Mesothelial cell of epicardium (in vitro differentiated cells): ENCODE results near the gene GNS. TPM values are rescaled to one million over a fixed set of nuclear protein-coding genes. Genes with fewer than 3 reads are reported as not detected.

Experiments
- DNase-seq, 2 experiments: peaks; one replicate each; pipeline ENCODE4 v3.0.0; 2021; ENCODE audit warnings: low spot score in 2 of 2; ENCODE audit not compliant: unreplicated experiment in 2 of 2
- H3K27ac Mint-ChIP-seq: 2 replicates; pipeline ENCODE4 v1.8.0; 2021; ENCODE audit warnings: mixed read lengths
- H3K27me3 Mint-ChIP-seq: 2 replicates; pipeline ENCODE4 v1.8.0; 2021; ENCODE audit warnings: low read depth, mixed read lengths
- H3K36me3 Mint-ChIP-seq: 2 replicates; pipeline ENCODE4 v1.8.0; 2021; ENCODE audit warnings: mixed read lengths
- H3K4me1 Mint-ChIP-seq: 2 replicates; pipeline ENCODE4 v1.8.0; 2021; ENCODE audit warnings: mixed read lengths
- H3K4me3 Mint-ChIP-seq: 2 replicates; pipeline ENCODE4 v1.8.0; 2021; ENCODE audit warnings: mild to moderate bottlenecking, moderate library complexity, mixed read lengths
- H3K9me3 Mint-ChIP-seq: 2 replicates; pipeline ENCODE4 v1.8.0; 2021; ENCODE audit warnings: mixed read lengths
- CTCF ChIP-seq: fragments of 200-600 bp; sonication (generic); IDR thresholded peaks from one replicate; pipeline ENCODE4 v1.5.0; 2021; ENCODE audit warnings: antibody characterized with exemption; ENCODE audit not compliant: unreplicated experiment
- total RNA-seq: library from RNA; stranded (reverse); gene quantifications from 3 replicates; pipeline ENCODE4 v1.2.1, GENCODE V29; 2021

Gene GNS
- total RNA-seq, 1 donor from 2014 or later: 67.4 TPM

DNA sequence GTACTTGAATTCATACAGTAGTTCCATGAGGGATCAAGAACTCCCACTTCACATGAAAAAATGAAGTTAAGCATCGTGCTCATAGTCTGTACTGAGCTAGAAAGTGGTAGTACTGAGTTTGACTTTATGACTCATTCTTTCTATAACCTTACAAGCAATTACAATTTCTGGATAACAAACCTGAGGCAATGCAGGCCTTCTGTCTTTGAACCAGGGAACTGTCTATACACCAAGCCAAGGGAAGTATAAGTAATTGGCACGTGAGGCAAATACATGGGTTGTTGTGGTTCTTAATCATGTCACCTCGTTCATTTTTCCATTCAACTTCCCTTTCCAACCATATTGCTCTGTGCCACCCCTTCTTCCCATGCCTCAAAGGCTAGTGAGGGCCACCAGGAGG lies 16.8 kb downstream of the GNS start:
- TF ChIP-seq CTCF: no peak
- Mint-ChIP-seq H3K27ac (no peak overlapping the region), H3K4me1 (peaks cover 7% of the 10 kb centered on the region), H3K36me3 (peaks cover 60% of the 10 kb centered on the region), H3K4me3 (no peak overlapping the region), H3K9me3 (no peaks in the 10 kb centered on the region), H3K27me3 (no peaks in the 10 kb centered on the region)
- DNase-seq: no peak

- no peaks in the 10 kb centered on the region for H3K9me3 Mint-ChIP-seq
These were observed 18.6 kb downstream of the GNS start for GRCh38 chr12:64740646-64741045.

DNA sequence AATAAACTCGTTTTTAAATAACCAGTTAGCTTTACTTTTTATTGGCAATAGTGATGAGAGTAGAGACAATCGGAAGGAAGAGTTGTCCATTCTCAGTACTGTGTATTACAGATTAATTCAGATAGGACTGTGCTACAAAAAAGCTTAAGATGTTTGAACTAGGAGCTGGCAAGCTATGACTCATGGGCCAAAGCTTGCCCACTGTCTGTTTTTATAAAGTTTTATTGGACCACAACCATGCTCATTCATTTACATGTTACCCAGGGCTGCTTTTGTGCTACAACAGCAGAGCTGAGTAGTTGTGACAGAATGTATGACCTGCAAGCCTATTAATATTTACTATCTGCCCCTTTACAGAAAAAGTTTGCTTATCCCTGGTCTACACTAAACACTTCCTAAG lies 19.4 kb downstream of the GNS start:
- TF ChIP-seq CTCF: no peak
- Mint-ChIP-seq H3K4me1 (peaks cover 5% of the 10 kb centered on the region), H3K27me3 (no peaks in the 10 kb centered on the region), H3K27ac (no peak overlapping the region), H3K9me3 (no peaks in the 10 kb centered on the region), H3K4me3 (no peak overlapping the region), H3K36me3 (peaks cover 66% of the 10 kb centered on the region)
- DNase-seq: no peak

More at GRCh38 chr12:64740646-64741045, 18.6 kb downstream of the GNS start:
- no peak for DNase-seq
- no peaks in the 10 kb centered on the region for H3K27me3 Mint-ChIP-seq
- peaks cover 7% of the 10 kb centered on the region for H3K4me1 Mint-ChIP-seq
- TF ChIP-seq CTCF: no peak
- peaks cover 66% of the 10 kb centered on the region for H3K36me3 Mint-ChIP-seq
- H3K4me3 Mint-ChIP-seq: no peak overlapping the region
- no peak overlapping the region for H3K27ac Mint-ChIP-seq

GRCh38 chr12:64737539-64737938 lies 21.7 kb downstream of the GNS start:
- TF ChIP-seq CTCF: no peak
- Mint-ChIP-seq H3K4me3 (no peak overlapping the region), H3K9me3 (no peaks in the 10 kb centered on the region), H3K36me3 (peaks cover 68% of the 10 kb centered on the region), H3K27me3 (no peaks in the 10 kb centered on the region), H3K27ac (no peak overlapping the region), H3K4me1 (no peaks in the 10 kb centered on the region)
- no peak for DNase-seq

DNA sequence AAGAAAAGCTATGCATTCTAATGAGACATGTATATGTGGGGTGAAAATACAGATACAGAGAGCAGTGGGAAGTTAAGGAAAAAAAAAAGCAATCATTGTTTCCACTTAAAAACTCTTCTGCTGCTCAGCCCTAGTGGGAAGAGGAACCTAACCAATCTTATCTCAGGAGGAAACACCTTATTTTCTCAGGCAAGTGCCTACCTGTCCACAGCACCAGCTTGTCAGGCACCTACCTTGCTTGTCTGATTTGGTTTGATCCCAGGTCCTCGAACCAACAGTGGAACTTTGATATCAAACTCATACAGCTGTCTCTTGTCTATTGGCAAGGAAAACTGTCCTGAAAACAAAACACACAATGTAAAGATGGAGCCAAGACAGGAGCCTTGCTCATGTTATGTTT lies 22.4 kb downstream of the GNS start:
- TF ChIP-seq CTCF: no peak
- no peaks in the 10 kb centered on the region for H3K27me3 Mint-ChIP-seq
- DNase-seq: no peak
- peaks cover 65% of the 10 kb centered on the region for H3K36me3 Mint-ChIP-seq
- H3K9me3 Mint-ChIP-seq: no peaks in the 10 kb centered on the region
- no peak overlapping the region for H3K27ac Mint-ChIP-seq
- no peaks in the 10 kb centered on the region for H3K4me1 Mint-ChIP-seq
- no peak overlapping the region for H3K4me3 Mint-ChIP-seq

DNA sequence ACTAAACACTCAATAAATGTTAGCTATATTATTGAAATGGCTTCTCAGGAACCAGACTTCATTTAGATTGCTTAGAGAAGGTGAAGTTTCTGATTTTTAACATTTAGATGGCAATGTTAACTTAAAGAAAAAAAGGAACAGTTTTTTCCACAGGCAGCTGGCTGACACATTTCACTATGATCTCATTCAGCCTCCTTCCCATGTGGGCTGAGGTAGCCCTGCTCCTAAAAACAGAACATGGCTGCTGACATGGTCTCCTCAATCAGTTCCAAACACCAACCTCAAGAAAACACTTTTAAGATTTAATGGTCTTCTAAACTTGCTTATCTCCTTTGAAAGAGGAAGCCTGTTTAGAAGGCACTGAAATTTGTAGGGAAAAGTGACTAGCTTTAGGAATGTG lies 23.8 kb downstream of the GNS start:
- no peak for TF ChIP-seq CTCF
- Mint-ChIP-seq H3K9me3 (no peaks in the 10 kb centered on the region), H3K27ac (no peak overlapping the region), H3K4me3 (no peak overlapping the region), H3K4me1 (peaks cover 1% of the 10 kb centered on the region), H3K36me3 (peaks cover 59% of the 10 kb centered on the region), H3K27me3 (no peaks in the 10 kb centered on the region)
- DNase-seq: no peak
